Ovary (tissue), 3 donors: Measurements from ENCODE around the gene UBE4A.

Source experiments
- POLR2A ChIP-seq: fragments of 450-650 bp; IDR thresholded peaks from one replicate; pipeline ENCODE4 v1.6.1; 2017; ENCODE audit warnings: antibody characterized with exemption, mild to moderate bottlenecking, moderate library complexity
- TF ChIP-seq, protein P1 (sequence below), 3 donors: fragments of 450-650 bp in 2 of 3; fragments of 200-600 bp in 1 of 3; IDR thresholded peaks; one replicate each; pipeline versions ENCODE4 v1.5.1 to v1.8.0; 2016 to 2022; ENCODE audit warnings: antibody characterized with exemption in 3 of 3, mild to moderate bottlenecking in 1 of 3
- donor health status: DM: no; HTN: no; CAD: no.

- TF ChIP-seq POLR2A: no peak
- TF ChIP-seq, protein P1, sequence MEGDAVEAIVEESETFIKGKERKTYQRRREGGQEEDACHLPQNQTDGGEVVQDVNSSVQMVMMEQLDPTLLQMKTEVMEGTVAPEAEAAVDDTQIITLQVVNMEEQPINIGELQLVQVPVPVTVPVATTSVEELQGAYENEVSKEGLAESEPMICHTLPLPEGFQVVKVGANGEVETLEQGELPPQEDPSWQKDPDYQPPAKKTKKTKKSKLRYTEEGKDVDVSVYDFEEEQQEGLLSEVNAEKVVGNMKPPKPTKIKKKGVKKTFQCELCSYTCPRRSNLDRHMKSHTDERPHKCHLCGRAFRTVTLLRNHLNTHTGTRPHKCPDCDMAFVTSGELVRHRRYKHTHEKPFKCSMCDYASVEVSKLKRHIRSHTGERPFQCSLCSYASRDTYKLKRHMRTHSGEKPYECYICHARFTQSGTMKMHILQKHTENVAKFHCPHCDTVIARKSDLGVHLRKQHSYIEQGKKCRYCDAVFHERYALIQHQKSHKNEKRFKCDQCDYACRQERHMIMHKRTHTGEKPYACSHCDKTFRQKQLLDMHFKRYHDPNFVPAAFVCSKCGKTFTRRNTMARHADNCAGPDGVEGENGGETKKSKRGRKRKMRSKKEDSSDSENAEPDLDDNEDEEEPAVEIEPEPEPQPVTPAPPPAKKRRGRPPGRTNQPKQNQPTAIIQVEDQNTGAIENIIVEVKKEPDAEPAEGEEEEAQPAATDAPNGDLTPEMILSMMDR (IDR thresholded peaks at IDR 0.05): no peak
Observed at GRCh38 chr11:118411530-118411929, 52.1 kb downstream of the UBE4A start.
